ENCODE data around the gene MBNL3. TPM values are rescaled to one million over a fixed set of nuclear protein-coding genes. Genes with fewer than 3 reads are reported as not detected.

Gene MBNL3
- total and polyA plus RNA-seq, 9 of the 15 experiments (the other 6 are each of a cell fraction or from before 2014, with no cell fraction given) = under 0.01 to 0.25 (median 0.16) TPM

GRCh38 chrX:132467026-132467425 lies 21.8 kb downstream of the MBNL3 start:
- Histone ChIP-seq H3K9me3 (replicated peaks; ENCODE audit: control insufficient read depth, insufficient read depth, low read depth, low read length) (no peaks in the 10 kb centered on the region), H3K9me1 (ENCODE audit: control insufficient read depth, insufficient read depth, low read length) (no peaks in the 10 kb centered on the region), H3K4me2 (ENCODE audit: insufficient read depth, low read length) (no peak overlapping the region), H3K4me3 (no peak overlapping the region), H3K36me3 (ENCODE audit: control insufficient read depth, insufficient read depth, low read length) (no peaks in the 10 kb centered on the region), H3K27ac (ENCODE audit: extremely low read depth, low read depth, low read length) (no peak overlapping the region), H3K79me2 (ENCODE audit: control insufficient read depth, insufficient read depth, low read length) (no peaks in the 10 kb centered on the region), H3K9ac (ENCODE audit: insufficient read depth in 1 of 2, low read depth in 2 of 2, low read length in 2 of 2) (no peak overlapping the region), H3K4me1 (replicated peaks in 1 of 2; ENCODE audit: control insufficient read depth in 2 of 2, insufficient read depth in 2 of 2, low read length in 2 of 2) (no peaks in the 10 kb centered on the region), H4K20me1 (replicated peaks; ENCODE audit: control insufficient read depth, insufficient read depth, low read length) (no peaks in the 10 kb centered on the region), H2AFZ (ENCODE audit: low read depth, low read length) (no peak overlapping the region), H3K27me3 (ENCODE audit: control insufficient read depth in 2 of 2, insufficient read depth in 2 of 2, low read length in 2 of 2) (no peaks in the 10 kb centered on the region)
- ChIA-PET POLR2A (no interaction called here), CTCF (ENCODE audit: low intra/inter-chr PET ratio) (no interaction called here)
- BruUV-seq (replicated peaks) = no TSS peak
- FAIRE-seq (no peak), ATAC-seq (no peak), DNase-seq (ENCODE audit: extremely low read depth in 1 of 4, low spot score in 3 of 4) (no peak)
- 0% methylated on average over 3 of the region's 3 CpGs for WGBS (ENCODE audit: insufficient coverage, low coverage, missing lambda C conversion rate)
- TF ChIP-seq BRF2 (IDR thresholded peaks at IDR 0.05; ENCODE audit: borderline replicate concordance, insufficient read depth, insufficient read length) (no peak), RAD51 (IDR thresholded peaks at IDR 0.05; ENCODE audit: borderline replicate concordance, low read depth) (no peak), FUS (optimal IDR thresholded peaks at IDR 0.05; ENCODE audit: low read depth, low read length) (no peak), ZC3H4 (CRISPR knock-in tag; IDR thresholded peaks at IDR 0.05; ENCODE audit: borderline replicate concordance) (no peak), ZNF639 (CRISPR knock-in tag; conservative IDR thresholded peaks at IDR 0.05 in 1 of 2, IDR thresholded peaks at IDR 0.05 in 1 of 2) (no peak), ZNF133 (CRISPR knock-in tag; IDR thresholded peaks at IDR 0.05) (no peak), ZNF212 (CRISPR knock-in tag; IDR thresholded peaks at IDR 0.05) (no peak), FOSL1 (tag; conservative IDR thresholded peaks at IDR 0.05) (no peak), ZNF311 (CRISPR knock-in tag; IDR thresholded peaks at IDR 0.05) (no peak), POLR3G (IDR thresholded peaks at IDR 0.05; ENCODE audit: extremely low read depth, insufficient read length, insufficient replicate concordance) (no peak), ZNF695 (CRISPR knock-in tag; IDR thresholded peaks at IDR 0.05) (no peak), SREBF2 (CRISPR knock-in tag; IDR thresholded peaks at IDR 0.05) (no peak), GTF2B (IDR thresholded peaks at IDR 0.05; ENCODE audit: extremely low read depth, insufficient read length) (no peak), PHTF2 (CRISPR knock-in tag; IDR thresholded peaks at IDR 0.05) (no peak), ZNF75A (CRISPR knock-in tag; IDR thresholded peaks at IDR 0.05) (no peak), PHB2 (IDR thresholded peaks at IDR 0.05; ENCODE audit: low read depth) (no peak)
- in situ Hi-C loops (cut with MboI) = loop anchor here (25.0 kb wide), 1 partner anchor 630 kb away; no protein-coding TSS in a partner anchor
- intact Hi-C loops (cut with micrococcal nuclease) = no loop called here
